D721Med (cell line): ENCODE results near the gene SELP.

ENCODE experiments used
- DNase-seq: peaks from one replicate; pipeline ENCODE4 v3.0.0; 2011; ENCODE audit warnings: low spot score; ENCODE audit not compliant: insufficient read length
- FAIRE-seq: peaks from 2 replicates; lab custom pipeline; 2011; peaks lifted over from hg19 to GRCh38; lab: Jason Lieb, UNC
- CTCF ChIP-seq: IDR thresholded peaks from 2 replicates; pipeline ENCODE4 v1.5.1; 2012; ENCODE audit warnings: mild to moderate bottlenecking, control low read depth; ENCODE audit not compliant: insufficient read depth; ENCODE audit errors: missing control alignments

SELP gene

DNA sequence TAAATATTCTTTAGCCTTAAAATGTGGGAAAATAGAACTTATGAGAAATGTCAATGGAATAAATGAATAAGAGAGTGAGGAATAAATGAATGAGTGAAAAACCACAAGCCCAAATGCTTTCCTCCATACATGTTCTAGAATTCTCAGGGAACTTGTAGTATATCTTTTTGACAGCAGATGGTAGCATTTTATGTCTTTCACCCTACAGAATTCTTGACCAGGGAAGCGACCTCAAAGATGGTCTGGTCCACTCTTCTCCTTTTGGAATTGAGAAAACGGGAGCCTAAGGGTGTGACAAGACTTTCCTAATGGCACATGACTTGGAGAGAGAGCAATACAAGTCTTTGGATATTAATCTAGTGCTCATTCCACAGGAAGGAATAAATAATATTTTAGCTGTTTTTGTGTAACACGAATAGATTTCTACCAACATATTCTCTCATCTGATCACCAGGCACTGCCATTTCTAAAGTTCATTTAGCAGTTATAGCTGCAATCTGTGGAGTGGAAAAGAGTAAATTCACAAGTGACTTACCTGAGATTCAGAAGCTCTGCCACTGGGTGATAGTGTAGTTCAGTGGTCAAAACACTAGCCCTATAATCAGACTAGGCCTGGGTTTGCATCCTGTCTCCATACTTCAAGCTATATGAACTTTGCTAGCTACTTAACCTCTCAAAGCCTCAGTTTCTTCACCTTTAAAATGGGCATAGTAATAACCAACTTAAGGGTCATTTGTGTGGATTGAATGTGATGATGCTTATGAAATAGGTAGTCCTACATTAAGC lies 28.6 kb downstream of the SELP start:
- FAIRE-seq (peak; percentile 93), DNase-seq (no peak)
- TF ChIP-seq CTCF = peak; percentile 66

GRCh38 chr1:169595764-169596711 lies 33.9 kb downstream of the SELP start:
- FAIRE-seq = no peak
- DNase-seq = no peak
- no peak for TF ChIP-seq CTCF

- no peak for DNase-seq
- TF ChIP-seq CTCF = no peak
- no peak for FAIRE-seq
These were observed 35.5 kb downstream of the SELP start for GRCh38 chr1:169594391-169594790.

DNA sequence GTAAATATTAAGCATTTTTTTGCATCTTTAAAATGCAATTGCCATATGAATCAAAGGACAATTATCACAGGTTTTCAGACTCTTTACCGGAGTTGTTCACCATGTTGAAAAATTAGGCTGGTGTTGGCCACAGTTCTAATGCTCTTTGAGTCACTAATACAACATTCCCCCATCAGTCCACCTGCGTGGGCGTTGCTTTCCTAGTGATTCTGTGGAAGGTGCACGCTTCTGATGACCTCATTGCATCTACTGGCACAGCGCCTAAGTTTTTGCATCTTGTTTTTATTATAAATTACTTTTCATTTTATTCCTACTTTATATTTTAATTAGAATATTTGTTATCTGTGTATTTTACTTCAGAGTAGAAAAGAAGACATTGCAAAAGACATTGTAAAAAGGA lies 39.0 kb downstream of the SELP start:
- DNase-seq = no peak
- no peak for FAIRE-seq
- TF ChIP-seq CTCF = no peak

DNA sequence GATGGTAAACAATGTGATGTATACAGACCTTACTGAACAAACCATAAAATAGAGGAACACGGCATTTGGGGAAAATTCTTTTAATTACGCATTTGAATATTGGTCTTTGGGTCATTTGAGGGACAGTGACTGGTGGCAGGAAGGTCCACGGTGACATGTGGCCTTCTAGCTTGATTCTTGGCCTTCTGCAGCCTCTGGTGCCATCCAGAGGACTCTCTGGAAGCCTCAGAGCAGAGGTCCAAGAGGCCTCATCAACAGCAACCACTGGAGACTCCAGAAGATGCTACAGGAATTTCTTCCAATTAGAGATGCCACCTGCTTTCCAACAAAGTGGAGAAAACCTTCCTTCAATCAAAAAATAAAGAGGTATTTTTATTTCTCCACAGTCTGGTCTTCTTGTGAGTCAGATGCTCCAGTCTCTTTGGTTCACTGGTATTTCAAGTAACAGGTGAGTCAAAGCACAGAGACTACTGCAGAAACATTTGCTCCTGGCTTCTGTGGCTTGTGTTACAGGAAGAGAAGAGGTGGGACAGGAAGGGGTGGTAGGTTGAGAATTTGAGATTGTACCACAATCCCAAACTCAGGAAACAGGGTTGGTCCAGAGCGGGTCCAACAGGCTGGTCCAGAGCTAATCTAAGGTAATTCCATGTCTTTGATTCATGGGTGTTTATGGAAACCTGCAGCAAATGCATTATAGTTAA lies 41.0 kb downstream of the SELP start:
- DNase-seq (no peak), FAIRE-seq (no peak)
- no peak for TF ChIP-seq CTCF

DNA sequence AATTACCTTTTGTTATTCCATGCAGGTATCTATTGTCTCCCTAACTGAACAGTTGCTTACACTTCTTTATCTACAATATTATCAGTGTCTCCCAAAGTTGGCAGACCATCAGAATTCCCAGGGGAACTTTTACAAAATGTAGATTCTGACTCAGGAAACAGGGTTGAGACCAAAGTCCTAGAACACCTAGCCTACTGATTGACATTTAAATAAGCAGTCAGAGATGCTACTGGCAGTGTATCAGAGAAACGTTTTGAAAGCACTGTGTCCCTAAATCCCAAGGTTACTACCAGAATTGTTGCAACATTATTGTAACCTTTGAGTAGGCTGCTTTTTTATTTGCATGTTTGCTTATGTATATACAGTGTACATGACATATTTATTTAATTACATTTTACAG lies 41.8 kb downstream of the SELP start:
- no peak for TF ChIP-seq CTCF
- DNase-seq = no peak
- no peak for FAIRE-seq
